Umbilical cord (tissue), 2 donors: Measurements from ENCODE around the gene HDAC10. TPM values are rescaled to one million over a fixed set of nuclear protein-coding genes. Genes with fewer than 3 reads are reported as not detected.

ENCODE experiments used
- DNase-seq: peaks from one replicate; pipeline ENCODE4 v3.0.0-alpha.2; 2015; ENCODE audit warnings: low spot score
- total RNA-seq: library from RNA; depleted of rRNA; stranded (reverse); fragments of >200 nt; gene quantifications from one replicate; pipeline ENCODE4 v1.2.3, GENCODE V29; 2014; ENCODE audit warnings: low replicate concordance; ENCODE audit not compliant: insufficient read depth

HDAC10 gene
- total RNA-seq, 1 donor from 2014 or later, result 35.6 TPM

DNA sequence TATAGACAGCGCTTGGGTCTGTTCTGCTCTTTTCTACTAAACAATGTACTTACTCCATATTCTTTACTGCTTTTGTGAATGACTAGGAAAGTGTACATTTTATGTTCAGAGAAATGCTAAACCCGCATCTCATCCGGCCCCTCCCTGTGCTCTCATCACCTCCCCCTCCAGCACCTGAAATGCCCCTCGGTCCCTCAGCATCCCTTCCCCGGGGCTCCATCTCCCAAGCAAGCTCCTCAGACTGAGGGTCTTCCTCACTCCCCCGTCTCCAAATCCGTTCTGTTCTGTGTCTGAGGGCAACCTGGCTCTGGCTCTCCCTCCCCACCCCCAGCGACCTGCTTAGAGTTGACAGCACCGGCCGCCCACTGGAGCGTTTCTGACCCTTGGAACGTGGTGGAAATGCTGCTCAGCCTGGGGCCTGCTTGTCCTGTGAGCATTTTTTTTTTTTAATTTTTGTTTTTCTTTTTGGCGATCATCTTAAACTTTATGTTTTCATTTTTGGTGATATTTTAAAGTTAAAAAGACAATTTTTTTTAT lies 48.9 kb downstream of the HDAC10 start:
- DNase-seq, result no peak

DNA sequence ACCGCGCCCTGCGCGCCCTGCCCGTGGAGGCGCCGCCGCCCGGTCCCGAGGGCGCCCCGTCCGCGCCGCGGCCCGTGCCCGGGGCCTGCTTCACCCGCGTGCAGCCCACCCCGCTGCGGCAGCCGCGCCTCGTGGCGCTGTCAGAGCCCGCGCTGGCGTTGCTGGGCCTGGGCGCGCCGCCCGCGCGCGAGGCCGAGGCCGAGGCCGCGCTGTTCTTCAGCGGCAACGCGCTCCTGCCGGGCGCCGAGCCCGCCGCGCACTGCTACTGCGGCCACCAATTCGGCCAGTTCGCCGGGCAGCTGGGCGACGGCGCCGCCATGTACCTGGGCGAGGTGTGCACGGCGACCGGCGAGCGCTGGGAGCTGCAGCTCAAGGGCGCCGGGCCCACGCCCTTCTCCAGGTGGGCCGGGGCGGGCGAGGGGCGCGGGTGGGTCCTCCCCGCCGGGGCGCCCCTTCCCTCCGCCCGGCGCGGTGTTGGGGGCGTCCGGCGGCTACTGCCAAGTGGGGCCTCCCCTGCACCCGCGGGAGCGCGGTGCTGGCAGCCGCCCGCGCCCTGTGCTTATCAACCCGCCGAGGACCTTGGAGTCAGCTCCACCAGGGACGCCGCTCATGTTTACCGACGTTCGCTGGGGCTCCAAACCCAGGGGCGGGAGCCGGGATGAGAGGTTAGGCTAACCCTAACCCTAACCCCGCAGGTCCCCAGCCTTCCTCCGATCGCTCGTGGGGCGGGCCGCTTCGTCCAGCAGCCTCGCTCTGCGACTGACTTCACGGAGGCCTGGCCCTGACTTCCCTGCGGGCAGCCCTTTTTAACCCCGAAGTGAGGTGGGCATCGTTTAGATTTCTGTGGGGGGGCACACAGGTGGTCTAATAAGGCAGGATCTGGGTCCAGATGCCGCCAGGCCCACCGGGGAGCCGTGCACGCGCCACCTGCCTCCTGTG lies 49.6 kb downstream of the HDAC10 start:
- no peak for DNase-seq

DNA sequence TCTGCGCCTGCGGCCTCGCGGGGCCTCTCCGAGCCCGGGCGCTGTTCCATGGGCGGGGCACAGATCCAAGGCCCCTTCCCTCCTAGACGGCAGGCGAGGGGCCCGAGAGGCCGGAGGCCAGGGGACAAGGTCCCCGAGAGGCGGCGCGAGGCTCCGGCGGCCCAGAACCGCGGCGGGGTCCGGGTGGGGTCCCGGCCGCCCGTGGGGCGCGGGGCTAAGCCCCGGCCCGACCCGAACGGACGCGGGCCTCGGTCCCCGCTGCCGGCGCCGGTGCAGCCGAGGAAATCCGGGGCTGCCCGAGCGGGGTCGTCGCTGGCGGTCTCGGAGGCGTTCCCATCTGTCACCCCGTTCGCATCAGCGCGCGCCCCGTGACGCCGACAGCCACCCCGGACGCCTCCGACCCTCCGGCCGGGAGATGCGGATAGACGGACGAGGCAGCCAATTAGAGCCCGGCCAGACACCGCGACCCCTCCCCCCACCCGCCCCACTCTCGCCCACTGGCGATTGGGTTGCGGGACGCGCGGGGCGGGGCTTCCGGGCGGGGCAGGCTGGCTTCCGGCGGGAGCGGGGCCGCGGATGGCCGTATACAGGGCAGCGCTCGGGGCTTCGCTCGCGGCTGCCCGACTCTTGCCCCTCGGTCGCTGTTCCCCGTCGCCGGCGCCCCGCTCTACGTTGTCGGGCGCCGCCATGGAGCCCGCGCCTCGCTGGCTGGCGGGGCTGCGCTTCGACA lies 50.4 kb downstream of the HDAC10 start, which contains the start of gene SELENOO:
TSS of gene SELENOO (plus strand) at position 551 of the 730 bp plus-strand sequence. CDS start at position 577, 26 bp downstream.
- DNase-seq, result peak; percentile 93

DNA sequence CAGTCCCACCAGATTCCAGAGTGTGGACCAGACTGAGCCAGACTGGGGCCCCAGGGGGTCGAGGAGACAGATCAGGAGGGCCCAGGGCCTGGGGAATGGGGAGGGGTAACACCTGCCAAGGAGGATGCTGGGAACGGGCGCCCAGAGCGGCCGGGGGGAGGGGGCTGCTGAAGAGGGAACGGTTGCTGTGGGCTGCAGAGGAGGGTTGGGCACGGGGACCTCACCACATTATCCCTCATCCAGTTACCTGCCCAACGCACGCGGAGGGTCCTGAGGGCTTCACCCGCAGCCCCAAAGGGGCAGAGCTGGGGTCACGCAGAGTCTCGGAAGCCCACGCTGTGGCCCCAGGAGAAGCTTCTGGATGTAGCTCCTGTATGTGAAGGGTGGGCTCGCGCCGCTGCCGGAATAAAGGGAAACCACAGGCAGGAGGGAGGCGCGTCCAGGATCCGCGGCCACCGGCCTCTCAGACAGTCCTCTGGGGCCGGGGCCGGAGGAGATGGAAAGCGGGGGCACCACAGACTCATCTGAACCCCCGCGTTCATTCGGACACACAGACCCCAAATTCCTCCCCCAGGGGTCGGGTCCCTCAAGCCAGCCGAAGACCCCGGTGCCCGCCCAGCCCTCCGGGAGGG lies 51.1 kb downstream of the HDAC10 start:
- DNase-seq, result no peak

DNA sequence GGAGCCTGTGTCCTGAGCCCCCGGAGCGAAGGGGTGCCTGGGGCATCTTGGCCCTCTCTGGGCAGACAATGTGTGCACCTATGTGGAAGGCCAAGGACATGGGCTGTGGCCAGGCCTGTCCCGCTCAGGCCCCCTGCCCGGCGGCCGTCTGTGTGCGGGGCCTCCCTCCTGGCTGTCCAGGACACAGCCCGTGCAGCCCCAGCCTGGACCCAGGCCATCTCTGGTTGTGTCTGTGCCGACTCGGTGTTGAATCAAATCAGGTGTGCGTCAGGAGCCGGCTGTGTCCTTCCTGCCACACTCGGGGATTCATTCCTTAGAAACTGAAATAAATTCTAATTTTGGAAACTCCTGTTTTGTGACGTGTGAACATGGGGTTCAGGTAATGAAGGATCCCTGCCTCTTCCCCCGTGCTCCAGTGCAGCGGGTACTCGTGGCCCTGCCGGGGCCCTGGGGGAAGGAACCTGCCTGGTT lies 51.8 kb downstream of the HDAC10 start:
- DNase-seq, result no peak

DNA sequence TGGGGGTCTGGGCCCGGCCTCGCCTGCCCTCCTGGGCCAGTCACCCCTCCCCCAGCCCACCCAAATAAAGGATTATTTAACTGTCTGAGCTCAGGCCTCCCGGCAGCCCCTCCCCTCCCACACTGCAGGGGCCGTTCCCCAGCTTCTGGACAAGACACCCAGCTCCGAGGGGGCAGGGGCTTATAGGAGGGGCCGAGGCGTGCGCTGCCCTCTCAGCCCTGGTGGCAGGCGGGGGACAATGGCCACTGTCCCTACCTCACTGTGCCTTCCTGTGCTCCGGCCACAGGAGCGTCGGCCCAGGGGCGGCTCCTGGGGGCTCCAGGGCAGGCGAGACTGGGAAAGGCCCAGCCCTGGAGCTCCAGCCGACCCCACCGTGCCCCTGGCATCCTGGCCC lies 52.4 kb downstream of the HDAC10 start:
- DNase-seq, result no peak

DNA sequence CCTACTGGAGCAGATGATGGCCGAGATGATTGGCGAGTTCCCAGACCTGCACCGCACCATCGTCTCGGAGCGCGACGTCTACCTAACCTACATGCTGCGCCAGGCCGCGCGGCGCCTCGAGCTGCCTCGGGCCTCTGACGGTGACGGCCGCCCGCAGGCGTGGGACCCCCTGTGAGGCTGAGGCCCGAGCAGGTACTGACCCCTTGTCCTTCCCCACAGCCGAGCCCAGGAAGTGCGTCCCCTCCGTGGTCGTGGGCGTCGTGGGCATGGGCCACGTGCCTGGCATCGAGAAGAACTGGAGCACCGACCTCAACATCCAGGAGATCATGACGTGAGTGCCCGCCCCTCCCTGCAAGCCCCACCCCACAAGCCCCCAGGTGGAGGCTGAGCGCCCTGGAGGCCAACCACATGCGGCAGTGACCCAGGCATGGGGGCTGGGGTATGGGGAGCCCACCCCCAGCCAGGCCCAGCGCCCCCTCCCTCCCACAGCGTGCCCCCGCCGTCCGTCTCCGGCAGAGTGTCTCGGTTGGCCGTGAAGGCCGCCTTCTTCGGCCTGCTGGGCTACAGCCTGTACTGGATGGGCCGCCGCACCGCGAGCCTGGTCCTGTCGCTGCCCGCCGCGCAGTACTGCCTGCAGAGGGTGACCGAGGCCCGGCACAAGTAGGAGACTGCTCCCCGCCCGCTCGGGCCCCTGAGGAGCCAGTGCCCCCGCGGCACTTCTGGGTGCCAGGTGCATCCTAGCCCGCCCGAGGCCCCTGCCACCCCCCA lies 53.0 kb downstream of the HDAC10 start:
- DNase-seq, result no peak

DNA sequence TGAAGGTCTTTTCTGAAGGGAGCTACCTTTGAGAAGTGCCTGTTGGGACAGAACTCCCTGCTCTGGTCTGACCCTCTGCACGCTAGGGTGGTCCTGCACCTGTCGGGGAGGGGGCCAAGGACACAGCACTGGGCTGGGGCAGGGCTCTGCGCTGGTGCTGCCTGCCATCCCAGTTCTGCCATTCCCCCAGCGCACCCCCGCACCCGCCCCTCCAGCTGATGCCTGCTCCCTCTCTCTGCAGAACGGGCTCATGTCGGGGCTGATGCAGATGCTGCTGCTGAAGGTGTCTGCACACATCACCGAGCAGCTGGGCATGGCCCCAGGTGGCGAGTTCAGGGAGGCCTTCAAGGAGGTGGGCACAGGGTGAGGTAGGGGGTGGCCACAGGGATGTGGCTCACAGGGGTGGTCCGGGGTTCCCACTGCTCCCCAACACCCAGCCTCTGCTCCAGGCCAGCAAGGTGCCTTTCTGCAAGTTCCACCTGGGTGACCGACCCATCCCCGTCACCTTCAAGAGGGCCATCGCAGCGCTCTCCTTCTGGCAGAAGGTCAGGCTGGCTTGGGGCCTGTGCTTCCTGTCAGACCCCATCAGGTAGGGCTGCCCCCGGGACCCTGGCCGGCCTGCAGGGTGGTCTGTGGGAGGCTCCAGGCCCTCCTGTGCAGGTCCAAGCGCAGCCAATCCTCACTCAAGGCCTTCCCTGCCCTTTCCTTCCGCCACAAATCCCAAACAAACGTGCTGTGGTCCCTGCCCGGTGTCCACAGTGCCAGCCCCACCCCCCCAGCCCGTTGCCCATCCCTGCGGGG lies 53.9 kb downstream of the HDAC10 start:
- no peak for DNase-seq

DNA sequence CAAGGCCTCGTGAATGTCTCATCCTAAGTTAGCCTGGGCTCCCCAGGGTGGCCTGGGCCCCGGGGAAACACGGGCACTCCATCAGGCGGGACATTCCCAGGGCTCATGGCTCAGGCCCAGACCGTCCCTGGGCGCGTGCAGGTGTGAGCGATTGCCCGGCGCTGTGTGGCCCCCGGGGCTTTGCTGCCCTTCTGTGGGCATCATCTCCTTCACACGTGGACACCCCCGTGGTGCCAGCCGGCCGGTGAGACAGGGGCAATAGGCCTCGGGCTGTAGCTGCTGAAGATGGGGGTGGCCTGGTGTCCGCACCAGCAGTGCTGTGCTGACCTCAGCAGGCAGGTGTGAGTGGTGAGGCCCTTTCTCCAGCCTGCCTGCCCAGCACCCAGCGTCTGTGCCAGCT lies 54.8 kb downstream of the HDAC10 start:
- no peak for DNase-seq

Other genes with a start within 250 kb of the HDAC10 start
- not detected for gene IL17REL, start 238.5 kb downstream of the HDAC10 start, total RNA-seq
- gene TTLL8, start 193.0 kb downstream of the HDAC10 start, total RNA-seq, result not detected
- 0.24 TPM for gene MLC1, start 165.8 kb downstream of the HDAC10 start, total RNA-seq
- 4.8 TPM for gene MOV10L1, start 161.3 kb downstream of the HDAC10 start, total RNA-seq
- 0.96 TPM for gene PANX2, start 80.5 kb downstream of the HDAC10 start, total RNA-seq
- 20.5 TPM for gene TRABD, start 65.4 kb downstream of the HDAC10 start, total RNA-seq
- gene SELENOO, start 50.3 kb downstream of the HDAC10 start, total RNA-seq, result 6.3 TPM
- 30.3 TPM for gene TUBGCP6, start 6.2 kb downstream of the HDAC10 start, total RNA-seq
- 21.4 TPM for gene MAPK12, start 10.4 kb upstream of the HDAC10 start, total RNA-seq
- gene MAPK11, start 19.1 kb upstream of the HDAC10 start, total RNA-seq, result 4.3 TPM
- 86.2 TPM for gene PLXNB2, start 56.4 kb upstream of the HDAC10 start, total RNA-seq
- gene DENND6B, start 75.7 kb upstream of the HDAC10 start, total RNA-seq, result 1.4 TPM
- 43.8 TPM for gene PPP6R2, start 92.1 kb upstream of the HDAC10 start, total RNA-seq
- 48.2 TPM for gene SBF1, start 223.8 kb upstream of the HDAC10 start, total RNA-seq
- 0.72 TPM for gene ADM2, start 230.3 kb upstream of the HDAC10 start, total RNA-seq
- gene MIOX, start 235.6 kb upstream of the HDAC10 start, total RNA-seq, result not detected